Hepatocyte (in vitro differentiated cells): Measurements from ENCODE around the gene DUSP15.

Experiments used
- CTCF ChIP-seq: fragments of 200-600 bp; sonication (generic); IDR thresholded peaks from 2 replicates; pipeline ENCODE4 v1.5.1; 2016; ENCODE audit warnings: antibody characterized with exemption, mild to moderate bottlenecking; ENCODE audit not compliant: poor library complexity
- EZH2 ChIP-seq: fragments of 200-600 bp; sonication (generic); IDR thresholded peaks from 2 replicates; pipeline ENCODE4 v1.6.1; 2016; ENCODE audit warnings: antibody characterized with exemption, mild to moderate bottlenecking, borderline replicate concordance
- EZH2phosphoT487 ChIP-seq: fragments of 200-600 bp; sonication (generic); IDR thresholded peaks from one replicate; pipeline ENCODE4 v1.6.1; 2018; ENCODE audit warnings: antibody characterized with exemption, mild to moderate bottlenecking, low read depth, moderate library complexity; ENCODE audit not compliant: unreplicated experiment, severe bottlenecking

- TF ChIP-seq EZH2 (no peak), CTCF (no peak), EZH2phosphoT487 (no peak)
Observed at GRCh38 chr20:31838646-31839292, 31.6 kb downstream of the DUSP15 start.
